Measurements from ENCODE around the gene PAN3.
"Not testable (repeated sequence)": the region's sequence is repeated elsewhere in the genome, so short reads cannot be mapped to it uniquely, and the experiment has no call there.

Gene PAN3

DNA sequence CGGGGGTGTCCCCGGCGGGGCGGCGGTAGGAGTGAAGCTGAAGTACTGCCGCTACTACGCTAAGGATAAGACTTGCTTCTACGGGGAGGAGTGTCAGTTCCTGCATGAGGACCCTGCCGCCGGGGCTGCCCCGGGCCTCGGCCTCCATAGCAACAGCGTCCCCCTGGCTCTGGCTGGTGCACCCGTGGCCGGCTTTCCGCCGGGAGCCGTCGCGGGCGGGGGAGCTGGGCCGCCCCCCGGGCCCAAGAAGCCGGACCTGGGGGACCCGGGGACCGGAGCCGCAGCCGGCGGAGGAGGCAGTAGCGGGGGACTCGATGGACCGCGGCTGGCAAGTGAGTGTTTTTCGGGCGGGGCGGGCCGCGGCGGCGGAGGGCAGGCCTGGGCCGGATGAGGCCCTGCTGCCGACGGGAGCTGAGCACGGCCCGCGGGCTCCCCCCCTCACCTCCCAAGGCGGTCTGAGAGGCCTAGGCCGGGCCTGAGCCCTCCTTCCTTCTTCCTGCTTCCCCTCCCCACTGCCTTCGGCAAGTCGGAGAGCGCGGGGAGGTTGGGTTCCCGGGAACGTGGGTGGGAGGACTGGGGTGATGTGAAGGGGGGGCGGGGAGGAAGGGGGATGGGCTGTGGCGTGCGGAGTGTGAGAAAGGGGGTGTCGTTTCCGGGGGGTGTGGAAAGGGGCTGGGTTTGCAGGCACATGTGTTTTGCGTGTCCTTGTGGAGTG, 568 bp downstream of the PAN3 start:
- no peak for DNase-seq

DNA sequence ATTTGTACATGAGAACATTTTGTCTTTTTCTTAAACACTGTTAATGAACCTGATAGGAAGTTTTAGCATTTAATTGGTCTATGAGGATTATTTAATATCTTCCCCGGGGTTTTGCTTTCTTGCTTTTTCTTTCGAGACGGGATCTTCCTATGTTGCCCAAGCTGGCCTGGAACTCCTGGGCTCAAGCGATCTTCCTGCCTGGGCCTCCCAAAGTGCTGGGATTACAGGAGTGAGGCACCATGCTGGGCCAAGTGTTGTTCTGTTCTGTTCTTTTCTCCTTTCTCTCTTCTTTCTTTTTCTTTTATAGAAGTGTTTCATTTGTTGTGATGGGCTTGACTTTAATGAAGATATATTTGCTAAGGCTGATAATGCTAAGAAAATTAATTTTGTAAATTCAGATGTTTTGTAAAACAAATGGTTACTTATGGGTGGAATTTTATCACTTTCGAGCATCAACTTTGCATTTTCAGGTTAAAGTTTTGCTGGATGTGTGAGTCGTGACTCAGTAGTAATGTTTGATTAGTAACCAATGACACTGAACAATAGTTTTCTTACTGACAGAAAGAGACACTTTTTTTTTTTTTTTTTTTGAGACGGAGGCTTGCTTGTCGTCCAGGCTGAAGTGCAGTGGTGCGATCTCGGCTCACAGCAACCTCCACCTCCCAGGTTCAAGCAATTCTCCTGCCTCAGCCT, 2.2 kb downstream of the PAN3 start:
- DNase-seq = no peak

- DNase-seq = not testable (repeated sequence)
Measured at GRCh38 chr13:28141542-28141941, 3.2 kb downstream of the PAN3 start.

GRCh38 chr13:28145049-28145448, 6.7 kb downstream of the PAN3 start:
- DNase-seq = no peak

DNA sequence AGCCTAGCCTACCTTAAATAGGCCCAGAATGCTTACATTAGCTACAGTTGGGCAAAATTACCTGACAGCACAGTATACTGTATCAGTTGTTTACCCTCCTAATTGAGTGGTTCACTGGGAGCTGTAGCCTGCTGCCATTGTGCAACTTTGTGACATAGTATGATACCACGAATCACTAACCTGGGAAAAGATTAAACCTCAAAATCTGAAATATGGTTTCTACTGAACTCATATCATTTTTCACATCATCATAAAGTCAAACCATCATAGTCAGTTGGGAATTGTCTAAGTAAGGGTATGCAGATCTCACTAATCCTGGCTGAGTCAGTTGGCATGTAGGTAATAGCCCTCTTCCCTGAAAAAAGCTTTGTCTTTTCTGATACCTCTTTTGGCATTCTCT, 9.2 kb downstream of the PAN3 start:
- DNase-seq = no peak

GRCh38 chr13:28159057-28159456, 20.7 kb downstream of the PAN3 start:
- DNase-seq = no peak

GRCh38 chr13:28161370-28161769, 23.0 kb downstream of the PAN3 start:
- DNase-seq = no peak

- DNase-seq = no peak
Measured at GRCh38 chr13:28163587-28163986, 25.2 kb downstream of the PAN3 start.

DNA sequence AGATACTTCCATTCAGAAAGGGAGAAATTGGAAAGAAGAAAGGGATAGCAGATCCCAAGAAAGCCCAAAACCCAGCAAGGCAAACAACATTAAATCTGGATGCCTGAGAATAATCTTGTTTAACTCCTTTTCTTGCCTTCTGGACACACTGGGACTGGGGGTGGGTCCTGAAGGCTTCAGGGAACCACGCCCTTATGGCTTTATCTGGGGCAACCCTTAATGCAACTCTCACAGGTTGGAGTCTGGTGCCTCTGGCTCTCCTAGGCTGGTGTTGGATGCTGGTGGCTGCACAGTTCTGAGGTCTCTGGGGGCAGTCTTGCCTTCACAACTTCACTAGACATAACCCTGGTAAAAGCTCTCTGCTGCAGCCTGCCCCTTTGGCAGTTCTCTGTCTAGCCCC, 27.9 kb downstream of the PAN3 start:
- DNase-seq = no peak

DNA sequence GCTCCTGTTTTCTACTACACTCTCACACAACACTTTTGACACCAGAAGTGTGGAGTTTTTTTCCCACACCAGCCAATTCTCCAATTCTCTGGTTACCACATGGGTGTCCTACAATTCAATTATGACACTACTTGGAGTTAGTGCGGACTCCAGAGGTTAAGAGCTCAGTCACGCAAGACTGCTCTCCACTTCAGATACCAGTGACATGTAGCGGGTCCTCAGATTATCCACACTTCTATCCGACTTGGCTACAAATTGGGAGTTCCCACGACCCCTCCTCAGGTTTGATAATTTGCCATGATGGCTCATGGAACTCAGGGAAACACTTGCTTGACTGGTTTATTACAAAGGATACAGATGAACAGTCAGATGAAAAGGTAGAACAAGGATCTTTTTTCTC, 32.9 kb downstream of the PAN3 start:
- no peak for DNase-seq

GRCh38 chr13:28172947-28173346, 34.6 kb downstream of the PAN3 start:
- DNase-seq = no peak

DNA sequence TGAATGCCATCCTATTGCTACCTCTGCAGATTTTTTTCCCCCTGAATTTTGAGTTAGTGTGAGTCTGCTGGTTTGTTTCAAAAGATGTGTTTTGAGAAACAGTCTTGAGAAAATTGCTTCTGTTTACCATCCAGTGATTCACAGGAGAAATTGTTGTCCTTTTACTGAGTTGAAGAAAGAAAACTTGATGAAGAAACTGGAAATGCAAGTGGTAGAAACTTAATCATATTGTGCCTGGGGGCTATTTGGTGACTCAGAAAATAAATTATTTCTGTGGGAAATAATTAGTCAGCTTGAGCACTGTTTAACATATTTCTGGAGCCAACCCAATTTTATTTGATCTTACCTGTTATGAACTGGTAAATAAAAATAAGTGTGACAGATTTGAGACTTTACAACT, 35.4 kb downstream of the PAN3 start:
- no peak for DNase-seq

GRCh38 chr13:28177327-28177726, 39.0 kb downstream of the PAN3 start:
- DNase-seq = no peak

GRCh38 chr13:28177877-28178276, 39.5 kb downstream of the PAN3 start:
- DNase-seq = no peak

- no peak for DNase-seq
Measured at GRCh38 chr13:28179974-28180373, 41.6 kb downstream of the PAN3 start.

DNA sequence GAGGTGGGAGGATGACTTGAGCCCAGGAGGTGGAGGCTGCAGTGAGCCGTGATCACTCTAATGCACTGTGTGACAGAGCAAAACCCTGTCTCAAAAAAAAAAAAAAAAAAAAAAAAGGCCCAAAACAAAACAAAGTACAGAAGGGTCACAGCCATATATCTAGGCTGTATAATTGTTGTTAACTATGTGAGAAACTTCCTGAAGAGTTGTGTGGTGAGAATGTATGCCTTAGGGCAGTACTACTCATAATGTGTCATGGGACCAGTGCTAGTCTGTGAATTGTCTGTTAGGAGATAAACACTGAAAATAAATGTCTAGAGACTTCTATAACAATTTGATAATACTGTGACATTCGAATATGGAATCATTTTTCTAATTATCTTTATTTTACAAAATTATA, 43.1 kb downstream of the PAN3 start:
- no peak for DNase-seq

GRCh38 chr13:28185256-28185655, 46.9 kb downstream of the PAN3 start:
- DNase-seq = no peak

DNA sequence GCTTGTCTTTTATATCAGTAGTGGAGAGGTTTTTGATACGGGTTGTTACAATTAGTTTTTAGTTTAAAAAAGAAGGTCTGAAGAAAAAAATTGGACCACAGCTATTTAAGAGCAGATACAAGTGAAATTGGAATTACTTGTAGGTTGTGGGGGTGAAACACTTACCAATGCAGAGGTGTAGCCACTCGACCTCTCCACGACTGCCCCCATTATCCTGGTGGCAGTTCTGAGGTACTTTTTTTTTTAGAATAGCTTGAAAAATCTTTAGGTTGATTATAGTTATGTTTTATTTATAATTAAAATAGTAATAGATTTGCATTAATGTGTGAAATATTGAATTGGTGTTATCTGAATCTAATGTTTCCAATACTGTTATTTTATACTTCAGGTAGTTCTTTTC, 60.7 kb downstream of the PAN3 start:
- DNase-seq = no peak

- no peak for DNase-seq
Measured at GRCh38 chr13:28204043-28204442, 65.7 kb downstream of the PAN3 start.

DNA sequence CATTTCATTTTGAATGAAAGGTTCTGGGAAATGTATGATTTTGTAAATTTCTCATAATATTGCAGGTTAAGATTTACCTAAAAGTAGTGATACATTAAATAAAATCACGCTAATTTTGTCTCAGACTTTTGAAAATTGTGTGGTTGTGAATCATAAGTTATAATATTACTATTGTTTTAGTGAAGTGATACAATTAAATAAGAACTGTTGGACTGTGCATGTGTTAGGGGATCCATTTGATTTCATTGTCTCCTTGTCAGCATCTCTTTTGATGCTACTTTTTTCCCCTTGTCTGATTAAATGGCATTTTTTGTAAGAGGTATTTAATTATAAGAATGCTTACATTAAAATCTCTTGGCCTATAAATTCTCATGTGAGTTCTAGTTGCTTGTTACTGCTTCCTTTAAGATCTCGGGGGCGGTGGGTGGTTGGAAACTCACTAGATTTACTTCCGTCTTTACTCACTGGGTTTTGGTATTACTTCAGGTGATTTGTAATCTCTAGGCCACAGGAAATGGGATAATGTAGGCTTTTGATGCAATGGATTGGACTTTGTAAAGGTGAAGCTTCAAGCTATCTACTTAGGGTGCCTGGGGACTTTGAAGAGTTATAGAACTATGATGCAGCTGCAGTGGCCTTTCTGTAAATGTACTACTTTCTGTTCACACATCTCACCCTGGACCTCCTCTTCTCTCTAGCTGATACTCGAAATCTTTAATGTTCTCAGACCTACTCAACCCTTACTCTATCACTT, 66.5 kb downstream of the PAN3 start:
- DNase-seq = no peak

GRCh38 chr13:28218679-28219078, 80.3 kb downstream of the PAN3 start:
- no peak for DNase-seq

- no peak for DNase-seq
Measured at GRCh38 chr13:28219408-28220099, 81.2 kb downstream of the PAN3 start.

GRCh38 chr13:28220166-28220565, 81.8 kb downstream of the PAN3 start:
- no peak for DNase-seq
